Middle frontal gyrus (tissue), 1 donor: Measurements from ENCODE around the gene TLE2.
"Not testable (repeated sequence)": the region's sequence is repeated elsewhere in the genome, so short reads cannot be mapped to it uniquely, and the experiment has no call there.

Experiments
- DNase-seq: peaks from one replicate; pipeline ENCODE4 v3.0.0-alpha.2; 2015; ENCODE audit warnings: low spot score; ENCODE audit errors: extremely low spot score

TLE2 gene

GRCh38 chr19:3015126-3016057, 13.7 kb downstream of the TLE2 start:
- DNase-seq = no peak

DNA sequence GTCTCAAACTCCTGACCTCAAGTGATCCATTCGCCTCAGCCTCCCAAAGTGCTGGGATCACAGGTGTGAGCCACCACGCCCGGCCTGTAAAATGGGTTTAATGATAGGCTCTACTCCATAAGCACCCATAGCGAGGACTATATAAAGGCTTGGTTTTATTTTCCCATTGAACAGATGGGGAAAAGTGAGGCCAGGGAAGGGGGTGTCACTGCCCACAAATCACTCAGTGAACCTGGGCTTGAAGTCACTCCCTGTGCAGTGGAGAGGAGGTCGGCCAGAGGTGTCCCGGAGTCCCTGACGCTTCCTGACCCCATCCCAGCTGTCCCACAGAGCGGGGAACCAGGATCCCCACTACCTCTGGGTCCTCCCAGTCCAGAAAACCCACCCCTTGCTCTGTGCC, 14.9 kb downstream of the TLE2 start:
- no peak for DNase-seq

DNA sequence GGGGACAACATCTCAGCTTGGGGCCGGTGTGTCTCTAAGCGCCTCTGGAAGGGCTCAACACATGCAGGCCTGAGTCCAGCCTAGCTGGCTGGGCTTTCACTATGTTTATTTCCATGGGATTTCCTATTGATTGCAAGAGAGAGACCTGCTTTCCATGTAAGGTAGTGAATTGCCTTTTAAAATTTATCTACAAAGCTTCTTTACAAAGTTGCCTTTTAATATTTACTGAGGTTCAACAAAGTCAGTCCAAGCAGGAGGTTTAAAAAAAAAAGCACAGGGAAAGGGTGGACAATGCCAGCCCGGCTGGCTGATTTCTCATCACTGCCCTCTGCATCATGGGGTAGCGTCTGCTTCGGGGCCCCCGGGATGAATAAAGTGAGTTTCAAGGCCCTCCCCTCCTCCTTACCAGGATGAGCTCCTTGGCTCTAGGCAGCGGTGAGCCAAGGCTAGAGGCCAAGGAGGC, 15.8 kb downstream of the TLE2 start:
- no peak for DNase-seq

DNA sequence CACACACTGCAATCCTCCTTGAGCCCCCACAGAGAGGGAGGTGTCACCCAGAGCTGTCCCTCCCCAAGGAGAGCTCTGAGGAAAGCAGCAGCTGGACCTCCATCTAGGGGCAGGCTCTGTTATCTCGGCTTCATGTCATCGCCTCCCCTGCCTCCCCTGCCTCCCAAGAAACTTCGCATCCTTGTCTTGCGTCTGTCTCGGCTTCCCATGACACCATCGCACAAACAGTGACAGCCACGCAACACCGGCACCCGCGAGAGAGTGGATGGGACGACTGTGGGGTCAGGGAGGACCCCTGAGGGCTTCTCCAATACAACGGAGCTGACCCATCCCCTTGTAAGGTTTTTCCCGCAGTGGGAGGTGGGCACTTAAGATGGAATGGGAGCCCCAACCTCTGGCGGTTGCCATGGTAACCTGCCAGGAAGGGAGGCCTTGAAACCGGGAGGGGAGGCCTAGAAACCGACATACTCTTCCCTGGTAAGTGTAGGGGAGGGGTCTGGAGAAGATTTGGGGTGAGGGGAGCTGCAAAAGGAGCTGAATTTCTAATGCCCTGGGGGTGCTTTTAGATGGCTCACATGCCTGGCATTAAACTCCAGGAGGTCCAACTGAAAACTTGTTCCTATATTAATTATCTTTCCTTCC, 16.3 kb downstream of the TLE2 start:
- no peak for DNase-seq

GRCh38 chr19:3012059-3012458, 17.0 kb downstream of the TLE2 start:
- not testable (repeated sequence) for DNase-seq

DNA sequence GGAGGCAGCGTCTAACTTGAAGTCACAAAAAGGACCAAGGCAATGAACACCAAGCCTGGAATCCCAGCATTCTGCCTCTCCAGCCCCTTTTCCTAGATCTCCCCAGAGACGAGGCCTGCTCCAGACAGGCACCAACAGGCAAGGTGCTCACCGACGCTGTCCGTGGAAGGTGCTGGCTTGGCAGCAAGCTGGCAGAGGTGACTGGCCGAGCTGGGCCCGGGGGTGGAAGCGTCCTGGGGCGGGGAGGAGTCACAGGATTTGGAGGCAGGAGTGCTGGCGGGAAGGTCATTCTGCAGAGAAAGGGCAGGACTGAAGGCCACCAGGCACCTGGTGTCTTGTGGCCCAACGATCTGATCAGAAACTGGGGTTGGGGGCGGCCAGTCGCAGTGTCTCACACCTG, 18.2 kb downstream of the TLE2 start:
- DNase-seq = no peak

GRCh38 chr19:3008994-3009393, 20.1 kb downstream of the TLE2 start:
- no peak for DNase-seq

GRCh38 chr19:3007975-3008374, 21.1 kb downstream of the TLE2 start:
- no peak for DNase-seq

- DNase-seq = no peak
Measured at GRCh38 chr19:3006075-3006767, 22.9 kb downstream of the TLE2 start.

GRCh38 chr19:3005345-3005744, 23.7 kb downstream of the TLE2 start:
- DNase-seq = no peak

DNA sequence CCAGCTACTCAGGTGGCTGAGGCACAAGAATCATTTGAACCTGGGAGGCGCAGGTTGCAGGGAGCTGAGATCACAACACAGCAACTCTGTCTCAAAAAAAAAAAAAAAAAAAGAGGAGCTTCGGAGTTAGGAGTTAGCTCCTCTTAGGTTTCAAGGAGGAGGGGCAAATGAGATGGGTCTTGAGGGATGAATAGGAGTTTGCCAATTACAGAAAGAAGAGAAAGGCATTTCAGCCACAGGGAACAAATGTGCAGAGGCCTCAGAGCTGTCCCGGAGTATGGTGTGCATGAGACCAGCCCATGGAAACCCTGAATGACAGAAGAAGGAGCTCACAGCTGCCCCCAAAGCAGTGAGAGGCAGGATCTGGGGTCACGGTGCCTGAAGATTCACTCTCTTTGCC, 24.6 kb downstream of the TLE2 start:
- no peak for DNase-seq

DNA sequence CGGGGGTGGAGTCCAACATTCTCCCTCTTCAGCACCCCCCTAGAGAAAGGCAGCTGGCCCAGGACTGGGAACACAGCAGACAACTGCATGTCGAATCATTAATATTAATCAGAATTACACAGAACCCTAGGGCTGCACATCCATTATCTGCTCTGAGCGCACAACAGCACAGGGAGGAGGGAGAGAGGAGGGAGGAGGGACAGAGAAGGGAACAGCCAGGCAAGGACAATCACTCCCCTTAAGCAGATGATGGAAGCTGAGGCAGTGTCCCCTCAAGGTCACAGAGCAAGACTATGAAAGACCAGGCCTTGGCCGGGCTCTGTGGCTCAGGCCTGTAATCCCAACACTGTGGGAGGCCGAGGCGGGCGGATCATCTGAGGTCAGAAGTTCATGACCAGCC, 26.0 kb downstream of the TLE2 start:
- no peak for DNase-seq

- no peak for DNase-seq
Measured at GRCh38 chr19:3001235-3001800, 27.8 kb downstream of the TLE2 start.

DNA sequence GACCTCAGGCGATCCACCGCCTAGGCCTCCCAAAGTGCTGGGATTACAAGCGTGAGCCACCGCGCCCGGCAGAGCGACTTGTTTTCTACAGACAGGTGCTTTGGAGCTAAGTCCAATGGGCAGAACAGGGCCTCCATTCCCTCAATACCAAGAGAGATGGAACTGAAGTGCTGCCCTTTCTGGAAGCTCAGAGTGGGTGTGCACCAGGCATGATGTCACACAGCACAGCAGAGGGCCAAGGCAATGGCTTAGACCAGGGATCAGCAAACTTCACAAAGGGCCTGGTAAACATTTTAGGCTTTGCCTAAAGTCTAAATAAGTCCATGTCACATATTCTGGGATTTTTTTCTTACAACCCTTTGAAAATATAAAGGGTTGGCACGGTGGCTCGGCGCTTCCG, 30.4 kb downstream of the TLE2 start:
- no peak for DNase-seq

DNA sequence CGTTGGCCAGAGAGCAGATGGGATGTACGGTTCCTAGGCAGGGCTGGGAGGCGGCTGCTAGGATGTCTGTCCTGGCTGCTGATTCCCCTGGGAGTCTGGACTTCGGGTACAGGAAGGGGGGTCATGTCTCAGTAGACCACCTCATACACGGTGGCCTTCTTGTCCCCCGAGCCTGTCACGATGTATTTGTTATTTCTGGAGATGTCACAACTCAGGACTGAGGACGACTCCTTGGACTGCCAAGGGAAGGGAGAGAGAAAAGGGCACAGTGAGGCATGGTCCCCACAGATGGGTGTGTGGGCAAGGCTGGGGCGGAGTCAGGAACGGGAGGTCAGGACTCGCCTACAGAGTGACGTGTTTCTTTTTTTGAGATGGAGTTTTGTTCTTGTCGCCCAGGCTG, 31.4 kb downstream of the TLE2 start:
- no peak for DNase-seq

DNA sequence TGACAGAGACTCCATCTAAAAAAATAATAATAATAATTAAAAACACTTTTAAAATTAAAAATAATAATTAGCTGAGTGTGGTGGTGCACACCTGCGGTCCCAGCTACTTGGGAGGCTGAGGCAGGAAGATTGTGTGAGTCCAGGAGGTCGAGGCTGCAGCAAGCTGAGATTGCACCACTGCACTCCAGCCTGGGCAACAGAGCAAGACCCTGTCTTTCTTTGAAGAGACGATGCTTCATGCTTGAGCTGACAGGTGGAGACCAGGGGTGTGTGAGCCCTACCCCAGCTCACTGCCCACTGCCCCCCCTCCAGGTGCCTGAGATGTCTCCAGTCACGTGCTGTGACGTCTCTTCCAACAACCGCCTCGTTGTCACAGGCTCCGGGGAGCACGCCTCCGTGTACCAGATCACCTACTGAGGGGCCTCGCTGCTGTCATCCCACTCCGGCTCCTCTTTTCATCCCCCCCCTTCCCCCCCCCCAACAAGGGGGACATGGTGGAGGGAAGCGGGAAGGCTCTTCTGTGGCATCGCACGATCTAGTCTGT, 34.4 kb downstream of the TLE2 start:
- no peak for DNase-seq

GRCh38 chr19:2993579-2993978, 35.5 kb downstream of the TLE2 start:
- DNase-seq = no peak

GRCh38 chr19:2992958-2993357, 36.1 kb downstream of the TLE2 start:
- no peak for DNase-seq

DNA sequence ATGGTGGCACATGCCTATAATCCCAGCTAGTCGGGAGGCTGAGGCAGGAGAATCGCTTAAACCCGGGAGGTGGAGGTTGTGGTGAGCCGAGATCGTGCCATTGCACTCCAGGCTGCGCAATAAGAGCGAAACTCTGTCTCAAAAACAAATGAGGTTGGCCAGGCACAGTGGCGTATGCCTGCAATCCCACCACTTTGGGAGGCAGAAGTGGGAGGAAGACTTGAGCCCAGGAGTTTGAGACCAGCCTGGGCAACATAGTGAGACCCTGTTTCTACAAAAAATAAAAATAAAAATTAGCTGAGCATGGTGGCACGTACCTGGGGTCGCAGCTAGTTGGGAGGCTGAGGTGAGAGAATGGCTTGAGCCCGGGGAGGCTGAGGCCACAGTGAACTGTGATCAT, 36.7 kb downstream of the TLE2 start:
- DNase-seq = not testable (repeated sequence)

DNA sequence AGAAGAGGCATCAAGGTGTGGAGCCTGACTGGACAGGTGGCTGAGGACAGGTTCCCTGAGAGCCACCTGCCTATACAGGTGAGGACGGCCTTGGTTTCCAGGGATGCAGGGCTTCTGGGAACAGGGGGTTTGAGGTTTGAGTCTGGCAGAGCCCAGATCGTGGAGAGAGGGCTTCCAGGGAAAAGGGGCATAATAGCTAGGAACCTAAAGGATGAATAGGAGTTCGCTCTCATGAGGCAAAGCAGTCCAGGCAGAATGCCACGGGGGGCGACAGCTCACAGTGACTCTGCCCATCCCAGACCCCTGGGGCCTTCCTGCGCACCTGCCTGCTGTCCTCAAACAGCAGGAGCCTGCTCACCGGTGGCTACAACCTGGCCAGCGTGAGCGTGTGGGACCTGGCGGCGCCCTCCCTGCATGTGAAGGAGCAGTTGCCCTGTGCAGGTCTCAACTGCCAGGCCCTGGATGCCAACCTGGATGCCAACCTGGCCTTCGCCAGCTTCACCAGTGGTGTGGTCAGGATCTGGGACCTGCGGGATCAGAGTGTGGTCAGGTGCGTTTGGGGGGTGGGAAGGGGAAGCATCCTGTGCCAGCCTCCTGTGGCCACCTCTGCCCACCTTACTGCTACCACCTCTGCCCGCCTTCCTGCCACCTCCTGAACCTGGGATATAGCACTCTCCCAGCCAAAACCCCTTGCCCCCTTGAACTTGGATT, 39.7 kb downstream of the TLE2 start:
- DNase-seq = no peak

- no peak for DNase-seq
Measured at GRCh38 chr19:2988568-2988967, 40.5 kb downstream of the TLE2 start.
